Anterior cingulate cortex (tissue), 58 donors: Measurements from ENCODE around the gene GUCA2B.

ENCODE experiments used
- DNase-seq, 58 donors: peaks; one replicate each; lab custom pipeline; 2025; lab: John Stamatoyannopoulos, UW

GUCA2B gene

GRCh38 chr1:42183210-42183956 is 30.2 kb downstream of the GUCA2B start:
- no peak for DNase-seq

DNA sequence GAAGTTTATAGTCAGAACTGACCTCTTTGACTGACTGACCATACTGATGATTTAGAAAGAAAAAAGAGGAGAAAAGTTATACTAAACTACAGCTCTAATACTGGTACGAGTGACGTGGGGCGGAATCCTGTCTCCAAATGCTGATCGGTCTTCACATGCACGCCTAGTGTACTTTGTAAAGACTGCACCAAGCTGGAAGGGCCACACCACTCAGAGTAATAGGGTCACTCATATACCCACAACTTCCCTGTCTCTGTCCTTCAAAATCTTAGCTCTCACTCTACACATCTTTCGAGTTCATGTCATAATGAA is 30.7 kb downstream of the GUCA2B start:
- DNase-seq: no peak

- DNase-seq: no peak
These were observed 31.4 kb downstream of the GUCA2B start for GRCh38 chr1:42184616-42185015.

DNA sequence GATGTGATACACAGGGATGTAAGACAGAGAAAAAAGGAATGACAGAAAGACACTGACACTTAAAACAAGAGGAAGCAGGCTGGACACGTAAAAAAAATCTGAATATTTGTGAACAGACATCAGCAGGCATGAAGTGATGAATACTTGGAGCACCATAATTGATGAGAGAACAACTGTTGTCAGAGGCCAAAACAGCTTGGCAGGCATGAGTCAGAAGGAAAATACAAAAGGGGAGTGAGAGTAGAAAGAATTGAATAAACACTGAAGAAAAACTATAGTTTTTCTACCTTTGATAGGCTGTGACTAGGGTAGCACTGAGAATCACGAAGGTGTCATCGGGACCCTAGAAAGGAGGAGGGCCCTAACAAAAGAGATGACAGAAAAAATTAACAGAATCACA is 32.9 kb downstream of the GUCA2B start:
- DNase-seq: no peak

DNA sequence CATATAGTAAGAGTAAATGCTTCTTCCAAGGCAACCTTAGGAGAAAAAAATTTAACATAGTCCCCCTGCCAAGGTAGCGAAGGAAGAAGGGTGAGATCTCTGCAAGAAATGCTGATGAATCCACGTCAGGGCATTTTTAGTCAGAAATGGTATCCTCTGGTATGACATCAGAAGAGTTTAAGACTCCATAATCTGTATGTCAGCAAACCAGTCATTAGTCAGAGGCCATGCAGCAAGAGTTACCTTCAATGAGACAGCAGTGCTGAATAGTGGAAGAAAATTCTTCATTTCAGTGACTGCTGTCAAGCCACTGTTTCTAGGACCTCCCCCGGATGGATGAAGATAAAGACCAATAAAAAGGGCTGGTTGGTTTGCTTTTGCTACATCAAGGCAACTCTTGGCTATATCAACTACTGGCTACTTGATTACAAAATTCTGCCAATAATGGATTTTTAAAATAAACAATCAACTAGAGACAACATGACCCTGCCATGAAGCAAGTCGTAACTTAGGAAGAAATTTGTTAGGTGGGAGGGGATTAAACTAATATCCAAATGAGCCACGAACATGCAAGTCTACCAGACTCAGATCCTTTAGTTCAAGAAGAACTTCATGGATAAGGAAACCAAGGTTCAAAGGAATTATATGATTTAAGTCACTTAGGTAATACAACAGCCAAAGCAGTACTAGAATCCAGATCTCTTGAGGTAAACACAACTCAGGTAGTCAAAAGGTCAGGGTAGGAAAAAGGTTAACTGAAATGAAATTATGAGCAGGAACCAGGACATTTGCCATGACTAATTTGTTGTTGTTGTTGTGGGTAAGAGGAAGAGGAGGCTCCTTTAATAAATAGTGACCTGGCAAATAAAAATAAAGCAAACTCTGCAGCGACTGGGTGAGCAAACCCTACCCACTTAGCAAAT is 37.0 kb downstream of the GUCA2B start:
- DNase-seq: no peak

GRCh38 chr1:42191319-42191718 is 38.1 kb downstream of the GUCA2B start:
- DNase-seq: no peak

DNA sequence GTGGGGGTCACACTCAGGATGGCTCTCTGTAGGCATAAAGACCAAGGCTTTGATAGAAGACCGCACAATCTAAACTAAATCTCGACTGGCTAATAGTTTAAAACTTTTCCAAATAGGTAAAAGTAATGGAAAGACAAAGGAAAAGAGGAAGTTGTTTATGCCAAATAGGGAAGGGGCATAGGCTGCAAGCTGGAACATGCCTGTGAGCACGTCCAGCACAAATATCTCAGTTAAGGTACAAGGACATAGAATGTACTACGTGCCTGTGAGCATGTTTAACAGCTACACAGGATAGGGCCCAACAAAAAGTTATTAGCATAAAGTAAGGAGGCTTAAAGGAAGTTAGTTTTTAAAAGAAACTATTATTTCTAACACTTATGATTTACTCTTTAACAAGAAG is 38.9 kb downstream of the GUCA2B start:
- no peak for DNase-seq

- no peak for DNase-seq
These were observed 42.6 kb downstream of the GUCA2B start for GRCh38 chr1:42195841-42196240.

- no peak for DNase-seq
These were observed 45.0 kb downstream of the GUCA2B start for GRCh38 chr1:42198251-42198650.

DNA sequence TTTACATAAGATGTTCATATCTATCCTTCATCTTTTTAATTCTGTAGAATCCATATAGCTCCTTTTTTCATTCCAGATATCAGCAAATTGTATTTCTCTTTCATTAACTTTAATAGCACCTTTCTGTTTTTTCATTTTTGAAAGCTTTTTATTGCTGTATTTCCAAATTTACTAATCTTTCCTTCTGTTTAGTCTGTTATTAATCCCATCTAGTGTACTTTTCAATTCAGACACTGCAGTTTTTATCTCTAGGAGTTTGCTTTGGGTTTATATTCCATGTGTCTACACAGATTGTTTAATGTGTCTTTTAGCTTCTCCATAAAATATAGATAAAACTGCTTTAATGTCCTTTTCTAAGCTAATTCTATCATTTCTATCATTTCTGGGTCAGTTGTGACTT is 48.8 kb downstream of the GUCA2B start:
- no peak for DNase-seq
